ENCODE results near the gene ICAM2. TPM values are rescaled to one million over a fixed set of nuclear protein-coding genes. Genes with fewer than 3 reads are reported as not detected.

ICAM2 gene
- total RNA-seq, 1 experiment from 2014 or later: not detected

Other genes with a start within 250 kb of the ICAM2 start
- 39.9 and 49.3 TPM in 2 replicates for gene CCDC47, start 247.0 kb downstream of the ICAM2 start, total RNA-seq (2014; rRNA removed; shearing (Covaris generic))
- gene DDX42, start 246.5 kb downstream of the ICAM2 start, total RNA-seq (2014; rRNA removed; shearing (Covaris generic)): 18.0 and 19.8 TPM in 2 replicates
- gene PSMC5, start 193.2 kb downstream of the ICAM2 start, total RNA-seq (2014; rRNA removed; shearing (Covaris generic)): 44.7 and 54.2 TPM in 2 replicates
- gene FTSJ3, start 193.0 kb downstream of the ICAM2 start, total RNA-seq (2014; rRNA removed; shearing (Covaris generic)): 49.5 and 62.1 TPM in 2 replicates
- gene SMARCD2, start 177.9 kb downstream of the ICAM2 start, total RNA-seq (2014; rRNA removed; shearing (Covaris generic)): 64.9 and 69.0 TPM in 2 replicates
- not detected in 2 replicates for gene CSH2, start 147.0 kb downstream of the ICAM2 start, total RNA-seq (2014; rRNA removed; shearing (Covaris generic))
- not detected in 2 replicates for gene GH2, start 138.7 kb downstream of the ICAM2 start, total RNA-seq (2014; rRNA removed; shearing (Covaris generic))
- gene CSH1, start 124.1 kb downstream of the ICAM2 start, total RNA-seq (2014; rRNA removed; shearing (Covaris generic)): not detected in 2 replicates
- not detected in 2 replicates for gene CSHL1, start 109.4 kb downstream of the ICAM2 start, total RNA-seq (2014; rRNA removed; shearing (Covaris generic))
- not detected in 2 replicates for gene GH1, start 101.8 kb downstream of the ICAM2 start, total RNA-seq (2014; rRNA removed; shearing (Covaris generic))
- 0.20 TPM in 1 of 2 replicates, not detected in the other for gene CD79B, start 88.3 kb downstream of the ICAM2 start, total RNA-seq (2014; rRNA removed; shearing (Covaris generic))
- gene SCN4A, start 47.7 kb downstream of the ICAM2 start, total RNA-seq (2014; rRNA removed; shearing (Covaris generic)): not detected in 2 replicates
- not detected in 2 replicates for gene PRR29, start 22.3 kb downstream of the ICAM2 start, total RNA-seq (2014; rRNA removed; shearing (Covaris generic))
- gene ERN1, start 109.5 kb upstream of the ICAM2 start, total RNA-seq (2014; rRNA removed; shearing (Covaris generic)): 3.4 and 6.0 TPM in 2 replicates
- 13.4 and 16.7 TPM in 2 replicates for gene TEX2, start 242.6 kb upstream of the ICAM2 start, total RNA-seq (2014; rRNA removed; shearing (Covaris generic))

Measured in RPMI7951 (cell line).